Fibroblast of peridontal ligament (primary cell): ENCODE measurements around the gene NOC2L.
"Not testable (repeated sequence)": the region's sequence is repeated elsewhere in the genome, so short reads cannot be mapped to it uniquely, and the experiment has no call there.

Source experiments
- DNase-seq: peaks from one replicate; pipeline ENCODE4 v3.0.0-alpha.2; 2010; ENCODE audit errors: extremely low read depth

The NOC2L gene

GRCh38 chr1:962381-963300, 3.6 kb upstream of the NOC2L start:
- no peak for DNase-seq

- DNase-seq, result no peak
Measured at GRCh38 chr1:961132-961669, 2.1 kb upstream of the NOC2L start.

GRCh38 chr1:960363-961131, 1.5 kb upstream of the NOC2L start, which contains the start of gene KLHL17:
KLHL17 (plus strand) TSS chr1:960584; CDS start chr1:960694, 110 bp downstream.
- DNase-seq, result peak; percentile 33

- no peak for DNase-seq
Measured at GRCh38 chr1:959731-960362, 791 bp upstream of the NOC2L start.

- no peak for DNase-seq
Measured at GRCh38 chr1:956636-957035, 2.4 kb downstream of the NOC2L start.

- no peak for DNase-seq
Measured at GRCh38 chr1:955474-955873, 3.6 kb downstream of the NOC2L start.

GRCh38 chr1:954927-955326, 4.1 kb downstream of the NOC2L start:
- DNase-seq, result no peak

GRCh38 chr1:953524-954320, 5.3 kb downstream of the NOC2L start:
- DNase-seq, result no peak

- DNase-seq, result no peak
Measured at GRCh38 chr1:952603-953002, 6.5 kb downstream of the NOC2L start.

- DNase-seq, result no peak
Measured at GRCh38 chr1:952201-952600, 6.9 kb downstream of the NOC2L start.

GRCh38 chr1:951364-951763, 7.7 kb downstream of the NOC2L start:
- DNase-seq, result no peak

GRCh38 chr1:950881-951280, 8.2 kb downstream of the NOC2L start:
- DNase-seq, result no peak

GRCh38 chr1:950268-950667, 8.8 kb downstream of the NOC2L start:
- no peak for DNase-seq

GRCh38 chr1:947958-948357, 11.1 kb downstream of the NOC2L start:
- DNase-seq, result no peak

GRCh38 chr1:946811-947210, 12.2 kb downstream of the NOC2L start:
- not testable (repeated sequence) for DNase-seq

GRCh38 chr1:945688-946556, 13.1 kb downstream of the NOC2L start:
- DNase-seq, result no peak

- no peak for DNase-seq
Measured at GRCh38 chr1:944341-945325, 14.4 kb downstream of the NOC2L start.

- no peak for DNase-seq
Measured at GRCh38 chr1:943545-944340, 15.3 kb downstream of the NOC2L start.
